ENCODE measurements around the gene MGAT4C. TPM values are rescaled to one million over a fixed set of nuclear protein-coding genes. Genes with fewer than 3 reads are reported as not detected.

The MGAT4C gene
- total RNA-seq, 4 donors from 2014 or later = 0.04 to 0.23 (median 0.05) TPM; not detected in 1

DNA sequence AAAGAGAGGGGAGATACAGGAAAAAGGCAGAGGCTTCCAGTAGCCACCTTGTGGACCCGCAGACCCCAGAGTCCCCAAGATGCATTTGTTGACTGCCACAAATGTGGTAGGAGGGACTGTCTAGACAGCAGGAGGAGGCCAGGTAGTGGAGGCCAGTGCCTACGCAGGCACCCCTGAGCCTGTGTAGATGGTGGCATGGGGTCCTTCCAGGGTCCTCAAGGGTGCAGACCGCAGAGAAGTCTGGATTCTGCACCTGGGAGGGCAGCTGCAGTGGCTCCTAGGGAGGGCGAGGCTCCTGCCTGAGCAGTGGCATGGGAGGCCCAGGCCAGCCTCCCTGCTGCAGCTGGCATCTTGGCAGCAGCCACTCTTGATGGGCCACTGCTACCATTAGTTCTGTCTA lies 262.4 kb downstream of the MGAT4C start:
- WGBS, 2 donors = 84 to 94% methylated on average over 4 of the region's 4 CpGs
- H3K4me3 ChIP-seq (ENCODE audit: low read depth, poor library complexity, severe bottlenecking) = no peak overlapping the region
- no peak for TF ChIP-seq POLR2A (IDR thresholded peaks at IDR 0.05)
- TF ChIP-seq, protein P1, sequence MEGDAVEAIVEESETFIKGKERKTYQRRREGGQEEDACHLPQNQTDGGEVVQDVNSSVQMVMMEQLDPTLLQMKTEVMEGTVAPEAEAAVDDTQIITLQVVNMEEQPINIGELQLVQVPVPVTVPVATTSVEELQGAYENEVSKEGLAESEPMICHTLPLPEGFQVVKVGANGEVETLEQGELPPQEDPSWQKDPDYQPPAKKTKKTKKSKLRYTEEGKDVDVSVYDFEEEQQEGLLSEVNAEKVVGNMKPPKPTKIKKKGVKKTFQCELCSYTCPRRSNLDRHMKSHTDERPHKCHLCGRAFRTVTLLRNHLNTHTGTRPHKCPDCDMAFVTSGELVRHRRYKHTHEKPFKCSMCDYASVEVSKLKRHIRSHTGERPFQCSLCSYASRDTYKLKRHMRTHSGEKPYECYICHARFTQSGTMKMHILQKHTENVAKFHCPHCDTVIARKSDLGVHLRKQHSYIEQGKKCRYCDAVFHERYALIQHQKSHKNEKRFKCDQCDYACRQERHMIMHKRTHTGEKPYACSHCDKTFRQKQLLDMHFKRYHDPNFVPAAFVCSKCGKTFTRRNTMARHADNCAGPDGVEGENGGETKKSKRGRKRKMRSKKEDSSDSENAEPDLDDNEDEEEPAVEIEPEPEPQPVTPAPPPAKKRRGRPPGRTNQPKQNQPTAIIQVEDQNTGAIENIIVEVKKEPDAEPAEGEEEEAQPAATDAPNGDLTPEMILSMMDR (IDR thresholded peaks at IDR 0.05) = no peak
- intact Hi-C loops (cut with DNase I; ENCODE audit: low total_unique reads) = no loop called here
- DNase-seq (ENCODE audit: low spot score in 2 of 2) = no peak

DNA sequence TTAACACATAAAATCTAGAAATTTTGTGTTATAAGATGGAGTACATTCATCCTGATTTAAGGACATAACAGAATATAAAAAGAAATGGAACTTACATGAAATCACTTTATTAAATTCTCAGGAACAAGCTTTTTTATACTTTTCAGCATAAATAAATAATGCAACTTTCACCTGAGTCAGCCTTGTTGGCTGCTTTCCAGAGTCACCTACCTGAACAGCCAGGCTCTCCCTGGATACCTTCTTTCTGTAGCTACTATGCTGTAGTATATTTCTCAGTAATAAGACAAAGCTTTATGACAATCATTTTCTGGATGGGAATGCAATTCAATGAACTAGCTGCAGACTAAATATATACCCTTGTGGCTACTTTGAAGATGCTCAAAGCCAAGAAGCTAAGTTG lies 270.2 kb downstream of the MGAT4C start:
- DNase-seq (ENCODE audit: low spot score in 2 of 2) = no peak
- no peak overlapping the region for H3K4me3 ChIP-seq (ENCODE audit: low read depth, poor library complexity, severe bottlenecking)
- TF ChIP-seq, protein P1 (IDR thresholded peaks at IDR 0.05) = no peak
- TF ChIP-seq POLR2A (IDR thresholded peaks at IDR 0.05) = no peak
- intact Hi-C loops (cut with DNase I; ENCODE audit: low total_unique reads) = no loop called here

DNA sequence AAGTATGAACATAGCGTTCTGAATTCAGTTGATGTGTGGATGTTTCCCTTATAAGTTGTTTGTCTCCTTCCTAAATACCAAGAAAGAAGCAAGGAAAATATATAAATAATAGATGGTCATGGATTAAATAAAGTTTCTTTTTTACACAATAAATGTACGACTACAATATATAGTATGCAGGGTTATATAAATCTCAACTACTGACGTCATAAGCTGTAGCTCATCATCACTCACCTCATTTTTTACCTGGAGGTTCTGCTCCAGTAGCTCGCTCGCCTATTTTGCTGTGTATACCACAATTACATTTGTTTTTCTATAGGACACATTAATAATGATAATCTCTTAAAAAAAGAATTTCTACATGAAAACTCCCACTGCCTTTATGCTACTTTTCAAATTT lies 272.6 kb downstream of the MGAT4C start:
- WGBS, 2 donors = 84 to 89% methylated on average over 5 of the region's 5 CpGs
- no peak for TF ChIP-seq POLR2A (IDR thresholded peaks at IDR 0.05)
- TF ChIP-seq, protein P1 (IDR thresholded peaks at IDR 0.05) = no peak
- intact Hi-C loops (cut with DNase I; ENCODE audit: low total_unique reads) = no loop called here
- no peak for DNase-seq (ENCODE audit: low spot score in 2 of 2)
- no peak overlapping the region for H3K4me3 ChIP-seq (ENCODE audit: low read depth, poor library complexity, severe bottlenecking)

DNA sequence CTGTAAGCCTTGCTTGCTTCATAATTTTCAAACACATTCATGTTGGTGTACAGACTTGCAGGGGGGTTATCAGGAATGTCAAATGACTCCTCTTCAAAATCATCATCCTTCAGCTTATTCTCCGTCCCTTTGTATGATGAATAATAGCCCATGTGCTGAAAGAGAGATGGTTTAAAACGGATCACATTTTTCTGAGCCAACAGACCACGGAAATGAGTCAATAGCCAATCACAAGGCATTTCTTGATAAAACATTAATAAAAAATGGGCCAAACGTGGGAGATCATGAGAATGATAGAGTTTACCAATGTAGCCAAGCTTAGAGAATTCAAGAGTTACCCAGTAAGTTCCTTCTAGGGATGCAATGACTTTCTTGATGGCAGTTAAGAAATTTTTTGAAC lies 276.6 kb downstream of the MGAT4C start:
- TF ChIP-seq POLR2A (IDR thresholded peaks at IDR 0.05) = no peak
- no peak overlapping the region for H3K4me3 ChIP-seq (ENCODE audit: low read depth, poor library complexity, severe bottlenecking)
- intact Hi-C loops (cut with DNase I; ENCODE audit: low total_unique reads) = no loop called here
- WGBS, 2 donors = 69 to 80% methylated on average over 4 of the region's 4 CpGs
- DNase-seq (ENCODE audit: low spot score in 2 of 2) = no peak

DNA sequence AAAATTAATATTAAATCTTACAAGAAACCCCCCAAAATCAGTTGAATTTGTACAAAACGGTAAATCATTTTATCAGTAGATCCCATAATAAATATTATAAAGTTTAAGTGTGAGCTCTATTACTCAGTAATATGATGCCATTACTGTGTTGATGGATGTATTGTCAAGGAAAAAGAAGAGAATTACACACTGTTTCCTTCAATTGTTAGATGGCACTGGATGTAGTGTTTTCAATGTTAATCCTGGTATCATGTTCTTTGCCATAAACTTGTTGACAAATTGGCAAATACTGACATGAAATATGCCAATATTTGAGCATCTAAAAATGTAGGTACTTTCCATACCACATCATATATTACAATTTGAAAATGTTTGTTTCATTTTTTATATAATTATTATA lies 280.5 kb downstream of the MGAT4C start:
- intact Hi-C loops (cut with DNase I; ENCODE audit: low total_unique reads) = no loop called here
- TF ChIP-seq, protein P1 (IDR thresholded peaks at IDR 0.05) = no peak
- TF ChIP-seq POLR2A (IDR thresholded peaks at IDR 0.05) = no peak
- 84% methylated on average over 1 of the region's 1 CpG for WGBS, 2 donors
- no peak overlapping the region for H3K4me3 ChIP-seq (ENCODE audit: low read depth, poor library complexity, severe bottlenecking)
- no peak for DNase-seq (ENCODE audit: low spot score in 2 of 2)

DNA sequence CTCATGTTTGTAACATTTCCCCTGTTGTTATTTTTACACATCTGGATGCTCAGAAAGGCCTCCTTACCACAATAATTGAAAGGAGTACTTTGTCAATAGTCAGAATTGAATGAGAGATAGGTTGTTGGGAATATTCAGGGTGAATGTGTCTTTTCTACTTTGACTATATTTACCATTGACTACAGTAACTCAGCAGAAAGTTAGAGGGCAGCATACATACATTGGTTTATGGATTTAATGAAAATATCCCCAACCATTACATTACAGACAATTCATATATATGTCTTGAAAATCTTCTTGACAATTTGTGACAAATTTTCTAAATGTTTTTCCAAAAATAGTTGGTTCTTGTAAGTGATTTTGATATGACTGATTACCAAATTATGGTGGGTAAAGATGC lies 284.4 kb downstream of the MGAT4C start:
- no peak for DNase-seq (ENCODE audit: low spot score in 2 of 2)
- TF ChIP-seq POLR2A (IDR thresholded peaks at IDR 0.05) = no peak
- TF ChIP-seq, protein P1 (IDR thresholded peaks at IDR 0.05) = no peak
- intact Hi-C loops (cut with DNase I; ENCODE audit: low total_unique reads) = no loop called here
- no peak overlapping the region for H3K4me3 ChIP-seq (ENCODE audit: low read depth, poor library complexity, severe bottlenecking)

All from lower leg skin (tissue), 4 donors.